IMR-90 (cell line): ENCODE results near the gene ZDHHC3. TPM values are rescaled to one million over a fixed set of nuclear protein-coding genes. Genes with fewer than 3 reads are reported as not detected.
A peak's percentile ranks its signal among the peaks of the same experiment; 100 is the strongest.

Experiments used
- ATAC-seq: fragments of 200-7000 bp; cut with Tn5 transposase; 2 replicates; pipeline ENCODE4 v1.9.1; 2020; ENCODE audit warnings: low read depth, mild to moderate bottlenecking, moderate library complexity
- BruUV-seq: library from RNA; stranded (reverse); fragments of 400-500 nt; replicated peaks from 2 replicates; lab custom pipeline; 2021; lab: Mats Ljungman, UMichigan
- CTCF ChIA-PET: fragments of 300-600 bp; formaldehyde crosslinking; extraction: SDS; loops from one replicate; lab custom pipeline; 2021; ENCODE audit warnings: antibody characterized with exemption; lab: Yijun Ruan, JAX
- POLR2A ChIA-PET: fragments of 300-600 bp; sonication (Branson Sonifier 250); formaldehyde crosslinking; loops from one replicate; lab custom pipeline; 2022; ENCODE audit warnings: antibody characterized with exemption; ENCODE audit not compliant: unreplicated experiment; lab: Charles Lee
- DNase-seq: peaks from one replicate; pipeline ENCODE4 v3.0.0; 2013
- H2AFZ ChIP-seq: replicated peaks from 2 replicates; pipeline ENCODE3; 2013; ENCODE audit warnings: low read length, mild to moderate bottlenecking; ENCODE audit not compliant: poor library complexity
- H2AK5ac ChIP-seq: 2 replicates; pipeline ENCODE4 v1.6.1; 2013; ENCODE audit warnings: low read depth, low read length, inconsistent platforms
- H2AK9ac ChIP-seq: replicated peaks from 2 replicates; pipeline ENCODE3; 2013; ENCODE audit warnings: mild to moderate bottlenecking, low read depth, low read length, moderate library complexity; ENCODE audit not compliant: poor library complexity
- H2BK120ac ChIP-seq: 2 replicates; pipeline ENCODE4 v1.6.1; 2013; ENCODE audit warnings: low read depth, low read length, inconsistent platforms
- H2BK15ac ChIP-seq: 3 replicates; pipeline ENCODE4 v1.6.1; 2013; ENCODE audit warnings: low read depth, low read length, inconsistent platforms
- H2BK20ac ChIP-seq: 2 replicates; pipeline ENCODE4 v1.6.1; 2013; ENCODE audit warnings: low read depth, mild to moderate bottlenecking, inconsistent platforms, low read length, moderate library complexity
- H2BK5ac ChIP-seq: 2 replicates; pipeline ENCODE4 v1.6.1; 2013; ENCODE audit warnings: mild to moderate bottlenecking, low read depth, low read length, inconsistent platforms; ENCODE audit not compliant: poor library complexity, severe bottlenecking
- H3K14ac ChIP-seq: replicated peaks from 2 replicates; pipeline ENCODE4 v1.6.1; 2013; ENCODE audit warnings: low read depth, low read length, inconsistent platforms
- H3K18ac ChIP-seq: 2 replicates; pipeline ENCODE4 v1.6.1; 2013; ENCODE audit warnings: low read depth, low read length, control low read depth
- H3K23ac ChIP-seq: 2 replicates; pipeline ENCODE4 v1.6.1; 2013; ENCODE audit warnings: low read depth, low read length, inconsistent platforms
- H3K27ac ChIP-seq: 2 replicates; pipeline ENCODE4 v1.5.1; 2013; ENCODE audit warnings: mild to moderate bottlenecking, control low read depth, low read length; ENCODE audit not compliant: insufficient read depth
- H3K27me3 ChIP-seq: 2 replicates; pipeline ENCODE4 v1.6.1; 2013; ENCODE audit warnings: low read length; ENCODE audit not compliant: control insufficient read depth, insufficient read depth
- H3K36me3 ChIP-seq: 2 replicates; pipeline ENCODE4 v1.6.1; 2013; ENCODE audit warnings: low read length, mixed read lengths; ENCODE audit not compliant: control insufficient read depth, insufficient read depth
- H3K4ac ChIP-seq: 2 replicates; pipeline ENCODE4 v1.6.1; 2013; ENCODE audit warnings: low read depth, low read length, inconsistent platforms
- H3K4me1 ChIP-seq: 2 replicates; pipeline ENCODE4 v1.6.1; 2013; ENCODE audit warnings: low read length, mixed read lengths; ENCODE audit not compliant: control insufficient read depth, insufficient read depth
- H3K4me2 ChIP-seq: 2 replicates; pipeline ENCODE4 v1.6.1; 2013; ENCODE audit warnings: low read depth, mild to moderate bottlenecking, control low read depth, low read length, moderate library complexity
- H3K4me3 ChIP-seq: 2 replicates; pipeline ENCODE4 v1.5.1; 2013; ENCODE audit warnings: low read depth, mild to moderate bottlenecking, control low read depth, low read length, moderate library complexity; ENCODE audit not compliant: insufficient read depth
- H3K56ac ChIP-seq: 2 replicates; pipeline ENCODE4 v1.6.1; 2013; ENCODE audit warnings: low read length, inconsistent platforms; ENCODE audit not compliant: insufficient read depth; ENCODE audit errors: extremely low read depth
- H3K79me1 ChIP-seq, 2 experiments: 2 replicates each; pipeline ENCODE4 v1.6.1; 2013; ENCODE audit warnings: low read length in 2 of 2, inconsistent platforms in 1 of 2, low read depth in 1 of 2
- H3K9ac ChIP-seq: 2 replicates; pipeline ENCODE4 v1.6.1; 2013; ENCODE audit warnings: low read depth, low read length, control low read depth
- H3K9me1 ChIP-seq: 2 replicates; pipeline ENCODE4 v1.6.1; 2013; ENCODE audit warnings: low read length, inconsistent platforms; ENCODE audit not compliant: insufficient read depth
- H3K9me3 ChIP-seq: 2 replicates; pipeline ENCODE4 v1.6.1; 2013; ENCODE audit warnings: low read length; ENCODE audit not compliant: control insufficient read depth, insufficient read depth
- H4K20me1 ChIP-seq: 2 replicates; pipeline ENCODE4 v1.6.1; 2013; ENCODE audit warnings: low read length, inconsistent platforms; ENCODE audit not compliant: insufficient read depth
- H4K5ac ChIP-seq: 2 replicates; pipeline ENCODE4 v1.6.1; 2013; ENCODE audit warnings: mild to moderate bottlenecking, low read depth, low read length, control low read depth
- H4K8ac ChIP-seq, 2 experiments: 2 replicates each; pipeline ENCODE4 v1.6.1; 2013; ENCODE audit warnings: low read depth in 2 of 2, low read length in 2 of 2, control low read depth in 1 of 2, inconsistent platforms in 1 of 2
- H4K91ac ChIP-seq: 2 replicates; pipeline ENCODE4 v1.6.1; 2013; ENCODE audit warnings: low read depth, low read length, inconsistent platforms; ENCODE audit not compliant: insufficient read depth
- BHLHE40 ChIP-seq: fragments of 150-350 bp; IDR thresholded peaks from 2 replicates; pipeline ENCODE4 v1.6.1; 2016; ENCODE audit warnings: mild to moderate bottlenecking, low read depth, low read length
- CEBPB ChIP-seq: IDR thresholded peaks from 2 replicates; pipeline ENCODE4 v1.6.1; 2012; ENCODE audit warnings: low read depth, low read length, improper control_type of control experiment
- CHD1 ChIP-seq: IDR thresholded peaks from 2 replicates; pipeline ENCODE4 v1.6.1; 2012; ENCODE audit warnings: low read depth, low read length, improper control_type of control experiment
- FOS ChIP-seq: fragments of 150-350 bp; IDR thresholded peaks from 2 replicates; pipeline ENCODE4 v1.6.1; 2016; ENCODE audit warnings: low read depth, low read length
- MAFK ChIP-seq: IDR thresholded peaks from 2 replicates; pipeline ENCODE4 v1.6.1; 2012; ENCODE audit warnings: low read depth, low read length, improper control_type of control experiment
- MAZ ChIP-seq: IDR thresholded peaks from 2 replicates; pipeline ENCODE4 v1.6.1; 2012; ENCODE audit warnings: low read depth, mild to moderate bottlenecking, low read length, improper control_type of control experiment, moderate library complexity, borderline replicate concordance
- MXI1 ChIP-seq: IDR thresholded peaks from 2 replicates; pipeline ENCODE4 v1.6.1; 2012; ENCODE audit warnings: low read depth, mild to moderate bottlenecking, low read length, moderate library complexity, borderline replicate concordance
- RCOR1 ChIP-seq: IDR thresholded peaks from 2 replicates; pipeline ENCODE4 v1.6.1; 2012; ENCODE audit warnings: mild to moderate bottlenecking, low read length, improper control_type of control experiment; ENCODE audit not compliant: insufficient replicate concordance
- RFX5 ChIP-seq: IDR thresholded peaks from 2 replicates; pipeline ENCODE4 v1.8.0; 2012; ENCODE audit warnings: low read depth, mild to moderate bottlenecking, low read length, moderate library complexity
- SMC3 ChIP-seq: fragments of 150-350 bp; IDR thresholded peaks from 2 replicates; pipeline ENCODE4 v1.6.1; 2016; ENCODE audit warnings: low read depth, mild to moderate bottlenecking, antibody characterized with exemption, low read length, moderate library complexity
- WGBS, 2 experiments: methylation state at CpG; one replicate each; pipeline versions ENCODE4 v1.1.5 to v1.1.7; 2013; ENCODE audit warnings: missing lambda C conversion rate in 2 of 2; ENCODE audit not compliant: insufficient read length in 1 of 2; ENCODE audit errors: extremely low coverage in 2 of 2; 5-methylcytosine and 5-hydroxymethylcytosine counted together
- dilution Hi-C: fragments of 300-500 bp; cut with HindIII; formaldehyde crosslinking; loops from one replicate; pipeline ENCODE4 v1.14.3; 2018; ENCODE audit warnings: low sequenced_read_pairs; ENCODE audit not compliant: unreplicated experiment
- in situ Hi-C: fragments of 300-500 bp; cut with MboI; formaldehyde crosslinking; loops from 3 replicates; pipeline ENCODE4 v1.14.3; 2019; ENCODE audit warnings: low sequenced_read_pairs, inconsistent platforms, mixed read lengths
- intact Hi-C: fragments of 100-400 bp; cut with micrococcal nuclease; formaldehyde crosslinking; loops from 2 replicates; pipeline ENCODE4 v1.10.0; 2022
- polyA plus RNA-seq, 3 experiments: library from polyadenylated mRNA; depleted of rRNA; stranded (reverse); fragments of >200 nt; gene quantifications; 2 replicates each; pipeline ENCODE4 v1.2.3, GENCODE V29; 2012; ENCODE audit warnings: low replicate concordance in 1 of 3
- total RNA-seq: library from RNA; depleted of rRNA; stranded (reverse); fragments of >200 nt; gene quantifications from 2 replicates; pipeline ENCODE4 v1.2.3, GENCODE V29; 2012
- TF ChIP-seq, protein P1 (sequence below): conservative IDR thresholded peaks from 2 replicates; pipeline ENCODE4 v1.5.1; 2012; ENCODE audit warnings: mild to moderate bottlenecking, low read depth, low read length, improper control_type of control experiment

The ZDHHC3 gene
- total and polyA plus RNA-seq, 2 of the 4 experiments (the other 2 are of a cell fraction): 57.7 to 59.6 TPM

DNA sequence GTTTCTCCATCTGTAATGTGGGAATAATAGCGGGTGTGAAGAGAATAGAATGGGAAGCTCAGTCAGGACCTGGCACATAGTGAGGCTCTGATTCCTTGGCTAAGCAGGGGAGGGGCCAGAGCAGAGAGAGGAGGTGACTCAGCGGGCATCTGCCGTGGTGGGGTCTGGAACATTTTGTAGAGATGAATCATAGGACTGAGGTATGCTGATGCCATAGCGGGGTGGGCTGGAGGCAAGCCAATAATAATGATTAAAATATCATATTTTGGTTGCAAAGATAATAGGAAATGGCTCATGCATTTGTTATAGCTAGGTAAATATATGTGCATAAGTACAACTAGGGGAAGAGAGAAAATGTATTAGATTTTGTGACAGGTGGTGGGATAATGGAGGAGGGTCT, 90.4 kb downstream of the ZDHHC3 start:
- H2BK15ac ChIP-seq: peak overlapping the region; percentile 84; the same call in 2 of the 3 replicates
- peaks cover 3% of the 10 kb centered on the region; the same call in 1 of the 2 replicates for H3K9me3 ChIP-seq
- H4K8ac ChIP-seq: peak overlapping the region; percentile 36 to 74; a peak in 2 of 4 replicates
- peak overlapping the region; percentile 93 for H2AK5ac ChIP-seq
- H3K4ac ChIP-seq: peak overlapping the region; percentile 93
- DNase-seq: peak; percentile 96
- peak overlapping the region; percentile 33; the same call in 1 of the 2 replicates for H3K18ac ChIP-seq
- CTCF ChIA-PET: no interaction called here
- no peak overlapping the region for H3K4me3 ChIP-seq
- no CpG with 5 or more reads among the region's 4 CpGs for WGBS, 2 experiments
- peaks cover 0 to 4% of the 10 kb centered on the region in 2 experiments; a peak in 1 of 4 replicates for H3K79me1 ChIP-seq
- dilution Hi-C loops (no loop called here), intact Hi-C loops (no loop called here), in situ Hi-C loops (loop anchor here (25.0 kb wide), 1 partner anchor 548 kb away; the partner anchor contains the start of gene TCAIM)
- peak overlapping the region; percentile 21 for H3K56ac ChIP-seq
- TF ChIP-seq SMC3 (no peak), MXI1 (no peak), CEBPB (peak; percentile 40), BHLHE40 (peak; percentile 51; the same call in 1 of the 2 replicates), MAZ (peak; percentile 95), FOS (peak; percentile 95), CHD1 (no peak), RCOR1 (peak; percentile 40), MAFK (no peak), RFX5 (no peak)
- TF ChIP-seq, protein P1, sequence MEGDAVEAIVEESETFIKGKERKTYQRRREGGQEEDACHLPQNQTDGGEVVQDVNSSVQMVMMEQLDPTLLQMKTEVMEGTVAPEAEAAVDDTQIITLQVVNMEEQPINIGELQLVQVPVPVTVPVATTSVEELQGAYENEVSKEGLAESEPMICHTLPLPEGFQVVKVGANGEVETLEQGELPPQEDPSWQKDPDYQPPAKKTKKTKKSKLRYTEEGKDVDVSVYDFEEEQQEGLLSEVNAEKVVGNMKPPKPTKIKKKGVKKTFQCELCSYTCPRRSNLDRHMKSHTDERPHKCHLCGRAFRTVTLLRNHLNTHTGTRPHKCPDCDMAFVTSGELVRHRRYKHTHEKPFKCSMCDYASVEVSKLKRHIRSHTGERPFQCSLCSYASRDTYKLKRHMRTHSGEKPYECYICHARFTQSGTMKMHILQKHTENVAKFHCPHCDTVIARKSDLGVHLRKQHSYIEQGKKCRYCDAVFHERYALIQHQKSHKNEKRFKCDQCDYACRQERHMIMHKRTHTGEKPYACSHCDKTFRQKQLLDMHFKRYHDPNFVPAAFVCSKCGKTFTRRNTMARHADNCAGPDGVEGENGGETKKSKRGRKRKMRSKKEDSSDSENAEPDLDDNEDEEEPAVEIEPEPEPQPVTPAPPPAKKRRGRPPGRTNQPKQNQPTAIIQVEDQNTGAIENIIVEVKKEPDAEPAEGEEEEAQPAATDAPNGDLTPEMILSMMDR: no peak
- H3K36me3 ChIP-seq: no peaks in the 10 kb centered on the region
- H2AFZ ChIP-seq: peak overlapping the region; percentile 29
- peak overlapping the region; percentile 93 for H2BK20ac ChIP-seq
- H3K23ac ChIP-seq: 0 out of 2 replicates have a peak overlapping the region, but pooled peaks have one; percentile 44
- peak overlapping the region; percentile 92 for H2BK120ac ChIP-seq
- POLR2A ChIA-PET: no interaction called here
- BruUV-seq: no TSS peak
- H3K14ac ChIP-seq: peak overlapping the region; percentile 80
- peak overlapping the region; percentile 94 for H4K91ac ChIP-seq
- H2AK9ac ChIP-seq: peak overlapping the region; percentile 82
- peaks cover 33% of the 10 kb centered on the region for H3K9me1 ChIP-seq
- peak; percentile 86 for ATAC-seq
- peaks cover 23% of the 10 kb centered on the region for H3K4me1 ChIP-seq
- no peak overlapping the region for H3K9ac ChIP-seq
- H2BK5ac ChIP-seq: peak overlapping the region; percentile 51
- no peak overlapping the region for H3K4me2 ChIP-seq
- H3K27ac ChIP-seq: peak overlapping the region; percentile 22; the same call in 1 of the 2 replicates
- H3K27me3 ChIP-seq: no peaks in the 10 kb centered on the region
- no peaks in the 10 kb centered on the region for H4K20me1 ChIP-seq
- H4K5ac ChIP-seq: no peak overlapping the region
